GM10248 (cell line): ENCODE data around the gene SORL1.
A peak's percentile ranks its signal among the peaks of the same experiment; 100 is the strongest.
"Not testable (repeated sequence)": the region's sequence is repeated elsewhere in the genome, so short reads cannot be mapped to it uniquely, and the experiment has no call there.

Experiments used
- CTCF ChIA-PET: fragments of 300-600 bp; sonication (Branson Sonifier 250); formaldehyde crosslinking; extraction: SDS; loops from one replicate; lab custom pipeline; 2021; ENCODE audit warnings: antibody characterized with exemption; lab: Yijun Ruan, JAX
- POLR2A ChIA-PET: fragments of 350-650 bp; sonication (Branson Sonifier 250); formaldehyde crosslinking; extraction: SDS; loops from one replicate; lab custom pipeline; 2020; ENCODE audit warnings: antibody characterized with exemption; lab: Yijun Ruan, JAX
- DNase-seq: peaks from one replicate; pipeline ENCODE4 v3.0.0; 2012; ENCODE audit errors: extremely low spot score
- CTCF ChIP-seq: IDR thresholded peaks from 2 replicates; pipeline ENCODE4 v1.5.1; 2012; ENCODE audit warnings: mild to moderate bottlenecking, low read depth; ENCODE audit errors: extremely low read depth, missing control alignments, control extremely low read depth

The SORL1 gene

GRCh38 chr11:121566279-121567168, 114.4 kb downstream of the SORL1 start:
- ChIA-PET CTCF (interaction anchor here (1.2 to 3.0 kb wide), 5 partner anchors 9 to 25 kb away, joined by 5 to 11 read pairs (median 5); no protein-coding TSS in a partner anchor), POLR2A (interaction anchor here (0.6 kb wide), 1 partner anchor 120 kb away, joined by 3 read pairs; no protein-coding TSS in a partner anchor)
- DNase-seq, result no peak
- TF ChIP-seq CTCF, result no peak

GRCh38 chr11:121567995-121568394, 115.9 kb downstream of the SORL1 start:
- POLR2A ChIA-PET, result no interaction called here
- TF ChIP-seq CTCF, result no peak
- no peak for DNase-seq
- CTCF ChIA-PET, result interaction anchor here (3.0 kb wide), 1 partner anchor 13 kb away, joined by 11 read pairs; no protein-coding TSS in a partner anchor

GRCh38 chr11:121569332-121570299, 117.5 kb downstream of the SORL1 start:
- POLR2A ChIA-PET, CTCF ChIA-PET: not testable (repeated sequence)
- peak; percentile 73 for DNase-seq

GRCh38 chr11:121570453-121570852, 118.3 kb downstream of the SORL1 start:
- DNase-seq, result no peak
- ChIA-PET CTCF (interaction anchor here (1.1 to 1.6 kb wide), 2 partner anchors 10 to 119 kb away, joined by 3 to 7 read pairs; partner anchors contain the start of gene SORL1), POLR2A (interaction anchor here (0.6 kb wide), 1 partner anchor 15 kb away, joined by 6 read pairs; no protein-coding TSS in a partner anchor)
- TF ChIP-seq CTCF, result no peak

- no peak for TF ChIP-seq CTCF
- no peak for DNase-seq
- CTCF ChIA-PET, result interaction anchor here (1.1 to 1.6 kb wide), 4 partner anchors 9 to 120 kb away, joined by 3 to 7 read pairs (median 4); partner anchors contain the start of gene SORL1
- POLR2A ChIA-PET, result no interaction called here
These were observed 119.4 kb downstream of the SORL1 start for GRCh38 chr11:121571506-121571905.

GRCh38 chr11:121572571-121573059, 120.5 kb downstream of the SORL1 start:
- ChIA-PET CTCF (interaction anchor here (1.3 kb wide), 1 partner anchor 17 kb away, joined by 3 read pairs; no protein-coding TSS in a partner anchor), POLR2A (no interaction called here)
- no peak for TF ChIP-seq CTCF
- no peak for DNase-seq
